Stimulated activated effector memory CD8-positive, alpha-beta T cell treated with anti-CD3 and anti-CD28 coated beads, Interleukin-12 subunit alpha, Interleukin-12 subunit beta, amount 100 ng/mL, for 72 hours (primary cell): ENCODE data around the gene GNAT2.

Experiments
- ATAC-seq: fragments of 150-1000 bp; cut with Tn5 transposase; 2 replicates; pipeline ENCODE4 v1.10.0; 2021
- DNase-seq, 2 donors: peaks; one replicate each; pipeline ENCODE4 v3.0.0; 2021 to 2022; ENCODE audit warnings: low spot score in 2 of 2
- H3K27ac Mint-ChIP-seq: one replicate; pipeline ENCODE4 v1.8.0; 2022; ENCODE audit warnings: mild to moderate bottlenecking, mixed read lengths
- H3K36me3 Mint-ChIP-seq: one replicate; pipeline ENCODE4 v1.8.0; 2022; ENCODE audit warnings: mild to moderate bottlenecking, mixed read lengths
- H3K4me1 Mint-ChIP-seq: one replicate; pipeline ENCODE4 v1.8.0; 2022; ENCODE audit warnings: mixed read lengths
- H3K4me3 Mint-ChIP-seq: one replicate; pipeline ENCODE4 v1.8.0; 2022; ENCODE audit warnings: mild to moderate bottlenecking, mixed read lengths
- H3K9me3 Mint-ChIP-seq: one replicate; pipeline ENCODE4 v1.8.0; 2022; ENCODE audit warnings: mixed read lengths

The GNAT2 gene

DNA sequence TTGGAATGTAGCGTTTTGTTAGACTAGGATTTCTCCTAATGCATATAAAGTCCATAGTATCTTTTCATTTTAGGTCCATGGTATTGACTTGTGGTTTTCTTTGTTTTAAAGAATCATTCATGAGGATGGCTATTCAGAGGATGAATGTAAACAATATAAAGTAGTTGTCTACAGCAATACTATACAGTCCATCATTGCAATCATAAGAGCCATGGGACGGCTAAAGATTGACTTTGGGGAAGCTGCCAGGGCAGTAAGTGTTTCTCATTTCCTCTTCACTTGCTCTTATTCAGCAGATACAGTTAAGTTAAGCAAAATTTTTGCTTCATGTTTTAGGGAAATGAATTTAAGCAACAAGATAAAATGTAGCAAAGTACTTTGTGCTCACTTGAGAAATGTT is 45.6 kb downstream of the GNAT2 start:
- Mint-ChIP-seq H3K4me1 (peaks cover 10% of the 10 kb centered on the region), H3K27ac (no peak overlapping the region), H3K4me3 (no peak overlapping the region), H3K36me3 (peaks cover 45% of the 10 kb centered on the region), H3K9me3 (no peaks in the 10 kb centered on the region)
- ATAC-seq (no peak), DNase-seq (no peak)

DNA sequence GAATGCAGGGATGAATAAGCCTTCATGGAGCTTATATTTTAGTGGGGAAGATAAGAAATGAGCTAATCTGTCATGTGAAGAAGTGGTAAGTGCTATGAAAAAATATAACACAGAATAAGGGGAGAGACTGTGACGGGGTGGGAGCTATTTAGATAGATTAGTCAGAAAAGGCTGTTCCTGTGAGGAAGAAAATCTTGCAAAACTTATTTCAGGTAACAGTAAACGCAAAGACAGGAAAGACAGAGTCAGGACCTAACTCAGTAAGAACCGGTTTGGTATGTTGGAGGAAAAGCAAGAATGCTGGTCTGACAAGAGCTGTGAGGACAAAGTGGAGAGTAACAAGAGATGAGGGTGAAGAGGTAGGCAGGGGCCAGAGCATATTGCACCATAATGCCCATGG is 49.0 kb downstream of the GNAT2 start:
- H3K4me1 Mint-ChIP-seq = peaks cover 32% of the 10 kb centered on the region
- no peak for DNase-seq
- no peak overlapping the region for H3K4me3 Mint-ChIP-seq
- ATAC-seq = no peak
- H3K9me3 Mint-ChIP-seq = no peaks in the 10 kb centered on the region
- H3K36me3 Mint-ChIP-seq = peaks cover 17% of the 10 kb centered on the region
- no peak overlapping the region for H3K27ac Mint-ChIP-seq

DNA sequence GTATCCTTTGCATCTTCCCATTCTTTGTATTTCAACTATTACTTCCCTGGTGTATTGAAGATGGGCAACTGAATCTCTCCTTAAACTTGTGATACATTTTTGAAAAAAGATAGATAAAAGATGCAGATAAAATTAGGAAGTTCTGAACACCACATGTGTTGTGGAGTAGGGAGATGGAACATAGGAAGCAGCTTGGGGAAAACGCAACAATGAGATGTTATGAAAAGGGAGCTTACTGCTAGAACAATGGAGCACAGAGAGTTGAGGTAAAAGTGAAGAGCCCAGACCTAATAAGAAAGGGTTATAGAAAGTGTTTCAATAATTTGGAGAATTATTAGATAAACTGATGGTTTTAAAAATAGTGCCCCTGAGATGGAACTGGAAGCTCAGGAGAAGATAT is 50.1 kb downstream of the GNAT2 start:
- DNase-seq = no peak
- no peak overlapping the region for H3K4me3 Mint-ChIP-seq
- peaks cover 41% of the 10 kb centered on the region for H3K4me1 Mint-ChIP-seq
- no peak for ATAC-seq
- no peaks in the 10 kb centered on the region for H3K9me3 Mint-ChIP-seq
- peaks cover 6% of the 10 kb centered on the region for H3K36me3 Mint-ChIP-seq
- no peak overlapping the region for H3K27ac Mint-ChIP-seq

DNA sequence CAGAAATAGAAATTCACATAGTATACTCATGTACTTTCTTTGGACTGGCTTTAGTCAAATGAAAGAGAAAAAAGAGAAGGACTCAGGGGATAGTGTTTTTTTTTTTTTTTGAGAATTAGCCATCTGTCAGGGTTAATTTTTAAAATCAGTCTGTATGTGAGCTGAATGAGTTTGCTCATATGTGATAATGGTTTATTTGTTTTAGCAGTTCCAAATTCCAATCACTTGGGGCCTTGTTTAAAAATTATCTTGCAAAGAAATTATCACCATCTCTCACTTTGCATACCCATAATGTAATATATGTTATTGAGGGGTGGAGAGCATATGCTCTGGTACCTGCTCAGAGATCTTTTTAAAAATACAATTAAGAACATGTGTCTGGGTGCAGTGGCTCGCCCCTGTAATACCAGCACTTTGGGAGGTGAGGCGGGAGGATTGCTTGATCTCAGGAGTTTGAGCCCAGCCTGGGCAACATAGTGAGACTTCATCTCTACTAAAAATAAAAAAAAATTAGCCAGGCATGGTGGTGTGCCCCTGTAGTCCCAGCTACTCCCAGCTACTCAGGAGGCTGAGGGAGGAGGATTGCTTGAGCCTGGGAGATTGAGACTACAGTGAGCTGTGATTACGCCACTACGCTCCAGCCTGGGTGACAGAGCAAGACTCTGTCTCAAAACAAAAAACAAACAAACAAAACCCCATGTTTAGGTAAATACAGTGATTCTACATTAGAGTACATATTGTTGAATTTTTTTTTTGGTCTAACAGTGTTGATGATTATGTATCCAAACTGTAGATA is 51.3 kb downstream of the GNAT2 start:
- Mint-ChIP-seq H3K4me3 (no peak overlapping the region), H3K4me1 (peaks cover 51% of the 10 kb centered on the region), H3K27ac (peak overlapping the region; percentile 70)

DNA sequence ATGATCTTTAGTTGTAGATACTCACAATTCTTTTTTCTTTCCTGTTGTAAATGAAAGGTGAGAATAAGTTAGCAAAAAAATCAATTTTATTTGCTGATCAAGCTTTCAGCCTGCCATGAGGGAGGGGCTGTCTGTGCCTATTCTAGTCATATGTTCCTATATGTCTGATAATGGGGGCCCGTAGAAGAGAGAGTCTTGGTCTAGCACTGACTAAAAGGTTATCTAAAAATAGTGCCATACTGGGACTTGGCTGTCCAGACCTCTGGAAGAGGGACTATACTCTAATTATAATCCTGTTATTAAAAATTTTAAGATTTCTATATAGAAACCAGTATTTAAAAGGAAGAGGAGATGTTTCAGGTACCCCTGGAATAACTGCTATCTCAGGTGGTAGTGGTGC is 52.4 kb downstream of the GNAT2 start:
- DNase-seq (no peak), ATAC-seq (no peak)
- Mint-ChIP-seq H3K4me3 (no peak overlapping the region), H3K27ac (no peak overlapping the region), H3K4me1 (peaks cover 43% of the 10 kb centered on the region), H3K36me3 (peaks cover 5% of the 10 kb centered on the region), H3K9me3 (no peaks in the 10 kb centered on the region)

More for the DNA sequence above, 51.3 kb downstream of the GNAT2 start:
- ATAC-seq = no peak
- Mint-ChIP-seq H3K9me3 (no peaks in the 10 kb centered on the region), H3K36me3 (peaks cover 5% of the 10 kb centered on the region)
- DNase-seq = no peak

DNA sequence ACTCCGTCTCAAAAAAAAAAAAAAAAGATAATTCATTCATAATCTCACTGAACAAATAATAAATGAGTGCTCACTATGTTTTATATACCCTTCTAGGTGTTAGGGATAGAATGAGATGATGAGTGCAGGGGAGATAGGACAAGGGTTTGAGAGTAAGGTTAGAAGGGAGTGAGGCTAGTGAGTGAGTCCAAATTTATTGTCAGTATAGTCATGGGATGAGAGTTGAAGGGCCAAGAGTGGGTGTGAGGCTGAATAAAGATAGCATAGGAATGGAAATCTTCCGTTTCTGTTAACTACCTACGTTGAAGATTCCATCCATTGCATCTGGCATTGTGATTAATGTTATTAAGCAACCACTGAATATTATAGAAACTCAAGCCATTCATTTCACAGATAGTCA is 54.2 kb downstream of the GNAT2 start:
- Mint-ChIP-seq H3K9me3 (no peaks in the 10 kb centered on the region), H3K4me3 (no peak overlapping the region), H3K27ac (no peak overlapping the region), H3K36me3 (peaks cover 5% of the 10 kb centered on the region), H3K4me1 (peaks cover 51% of the 10 kb centered on the region)
- no peak for DNase-seq
- no peak for ATAC-seq

DNA sequence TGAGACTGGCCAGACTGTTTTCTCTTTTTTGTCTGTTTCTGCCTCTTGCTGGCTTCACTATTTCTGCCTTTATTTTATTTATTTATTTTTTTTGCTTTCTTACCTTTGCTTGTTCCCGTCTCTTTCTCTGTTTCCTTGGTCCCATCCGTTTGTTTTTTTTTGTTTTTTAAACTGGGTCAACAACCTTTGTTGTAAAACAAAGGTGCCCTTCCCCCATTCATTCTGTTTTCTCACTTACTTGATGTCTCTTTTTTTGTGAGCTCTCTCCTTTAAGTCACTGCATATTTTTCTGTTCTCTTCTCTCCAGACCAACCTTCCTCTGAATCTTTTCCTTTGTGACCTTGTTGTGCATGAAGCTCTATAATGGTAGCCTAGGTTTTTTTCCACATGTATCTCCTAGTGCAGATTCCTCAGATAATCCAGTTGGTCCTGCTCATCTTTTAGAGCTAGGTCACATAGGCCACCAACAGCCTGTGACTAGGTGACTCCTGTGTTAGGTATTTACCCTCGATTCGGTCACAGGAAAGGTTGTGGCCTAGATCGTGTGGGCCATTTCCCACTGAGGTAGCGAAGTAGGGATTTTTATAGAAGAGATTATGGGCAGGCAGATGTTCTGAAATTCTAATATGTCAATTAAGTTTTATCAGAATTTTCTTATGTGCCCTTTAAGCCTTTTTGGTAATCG is 55.1 kb downstream of the GNAT2 start:
- peaks cover 5% of the 10 kb centered on the region for H3K36me3 Mint-ChIP-seq
- no peaks in the 10 kb centered on the region for H3K9me3 Mint-ChIP-seq
- ATAC-seq = peak; percentile 51
- DNase-seq = no peak
- peak overlapping the region; percentile 4 for H3K4me3 Mint-ChIP-seq
- peaks cover 57% of the 10 kb centered on the region for H3K4me1 Mint-ChIP-seq
- H3K27ac Mint-ChIP-seq = peak overlapping the region; percentile 32

DNA sequence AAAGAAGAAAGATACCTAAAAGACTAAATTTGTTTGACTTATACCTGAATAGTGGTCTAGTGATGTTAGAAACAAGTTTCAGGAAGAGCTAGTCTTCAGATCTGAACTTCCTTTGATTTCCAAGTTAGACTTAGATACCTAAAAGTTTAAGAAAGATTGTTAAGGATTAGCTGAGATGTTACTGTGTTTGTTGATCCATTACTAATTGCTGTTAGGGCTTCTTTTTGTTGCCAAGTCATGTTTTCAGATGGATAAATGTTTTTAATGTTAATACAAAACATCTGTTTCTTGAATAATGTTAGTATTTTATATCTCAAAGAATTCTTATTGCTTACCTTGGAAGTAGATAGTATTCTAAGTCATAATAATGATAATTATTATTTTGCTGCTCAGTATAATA is 59.4 kb downstream of the GNAT2 start:
- DNase-seq = no peak
- H3K4me1 Mint-ChIP-seq = peaks cover 70% of the 10 kb centered on the region
- H3K4me3 Mint-ChIP-seq = no peak overlapping the region
- H3K9me3 Mint-ChIP-seq = no peaks in the 10 kb centered on the region
- ATAC-seq = no peak
- H3K36me3 Mint-ChIP-seq = peaks cover 5% of the 10 kb centered on the region
- no peak overlapping the region for H3K27ac Mint-ChIP-seq

DNA sequence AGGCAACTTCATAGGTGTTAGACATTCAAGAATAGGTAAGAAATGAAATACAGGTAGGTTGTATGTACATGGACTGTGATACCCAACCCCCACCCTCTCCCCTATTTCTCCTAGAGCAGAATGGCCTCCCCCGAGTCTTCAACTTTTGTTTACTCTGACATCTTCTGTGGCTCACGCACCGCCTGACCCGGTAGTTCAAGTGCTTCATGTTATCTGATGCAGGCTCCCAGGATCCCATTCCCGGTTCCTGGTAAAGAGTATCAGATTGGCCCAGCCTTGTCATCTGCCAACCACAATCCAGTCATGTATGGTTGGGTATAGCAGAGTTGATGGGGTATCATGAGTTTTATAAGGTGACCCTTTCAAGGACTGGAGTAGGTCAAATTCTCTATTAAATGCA is 61.9 kb downstream of the GNAT2 start:
- no peak overlapping the region for H3K27ac Mint-ChIP-seq
- peaks cover 18% of the 10 kb centered on the region for H3K36me3 Mint-ChIP-seq
- H3K9me3 Mint-ChIP-seq = no peaks in the 10 kb centered on the region
- DNase-seq (no peak), ATAC-seq (no peak)
- no peak overlapping the region for H3K4me3 Mint-ChIP-seq
- H3K4me1 Mint-ChIP-seq = peaks cover 74% of the 10 kb centered on the region

DNA sequence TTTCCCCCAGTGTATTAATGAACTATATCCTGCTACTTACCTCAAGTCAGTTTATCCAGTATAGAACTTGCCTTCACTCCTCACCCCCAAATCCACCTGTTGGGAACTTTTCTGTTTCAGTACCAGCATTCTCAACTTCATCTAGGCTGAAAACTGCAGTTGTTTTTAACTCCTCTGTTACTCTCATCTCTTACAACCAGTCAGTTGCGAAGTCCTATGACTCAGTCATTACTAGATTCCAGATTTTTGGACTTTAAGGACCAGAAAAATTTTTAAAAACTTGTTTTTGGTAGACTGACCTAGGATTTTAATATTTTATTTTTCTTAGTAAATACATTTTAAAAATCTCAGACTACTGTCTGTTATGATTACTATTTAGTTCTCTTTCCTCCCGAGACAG is 62.9 kb downstream of the GNAT2 start:
- no peak for ATAC-seq
- Mint-ChIP-seq H3K9me3 (no peaks in the 10 kb centered on the region), H3K36me3 (peaks cover 22% of the 10 kb centered on the region), H3K4me3 (no peak overlapping the region), H3K27ac (peak overlapping the region; percentile 11), H3K4me1 (peaks cover 71% of the 10 kb centered on the region)
- no peak for DNase-seq
